GM19351 (cell line): Measurements from ENCODE around the gene KCNQ1.

ENCODE experiments used
- ATAC-seq: cut with Tn5 transposase; IDR thresholded peaks from one replicate; pipeline ENCODE4 v1.9.1; 2021; ENCODE audit warnings: mild to moderate bottlenecking, moderate library complexity; ENCODE audit not compliant: unreplicated experiment

KCNQ1 gene

DNA sequence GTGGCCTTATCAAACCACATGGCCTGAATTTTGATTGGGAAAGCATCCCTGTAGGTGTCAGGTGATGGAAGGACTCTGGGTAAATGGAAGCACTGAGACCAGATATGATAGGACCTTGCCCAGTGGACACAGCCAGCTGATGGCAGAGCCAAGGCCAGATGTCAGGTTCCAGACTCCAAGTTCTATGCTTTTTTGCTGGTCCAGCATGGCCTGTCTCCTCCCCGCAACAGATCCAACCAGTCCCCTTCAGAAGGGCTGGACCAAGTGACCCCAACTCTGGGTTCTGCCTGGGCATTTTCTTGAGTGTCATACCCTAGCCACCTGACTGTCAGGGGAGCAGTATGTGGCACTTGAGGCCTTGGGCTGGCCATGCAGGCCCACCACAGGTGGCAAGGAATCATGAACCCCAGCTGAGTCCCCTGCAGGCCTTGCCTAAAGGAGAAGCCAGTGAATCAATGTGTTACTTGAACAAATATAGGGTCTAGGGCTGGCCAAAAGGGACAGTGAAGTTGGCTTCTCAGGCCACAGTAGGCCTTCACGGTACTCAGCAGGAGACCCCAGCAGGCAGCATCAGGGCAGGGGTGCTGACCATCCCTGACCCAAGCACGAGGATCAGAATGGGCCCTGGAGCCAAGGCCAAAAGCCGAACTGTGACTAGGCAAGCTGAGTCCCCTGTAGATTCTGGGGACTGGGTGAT, 227.9 kb downstream of the KCNQ1 start:
- ATAC-seq = no peak

GRCh38 chr11:2673250-2673610, 228.4 kb downstream of the KCNQ1 start:
- no peak for ATAC-seq

DNA sequence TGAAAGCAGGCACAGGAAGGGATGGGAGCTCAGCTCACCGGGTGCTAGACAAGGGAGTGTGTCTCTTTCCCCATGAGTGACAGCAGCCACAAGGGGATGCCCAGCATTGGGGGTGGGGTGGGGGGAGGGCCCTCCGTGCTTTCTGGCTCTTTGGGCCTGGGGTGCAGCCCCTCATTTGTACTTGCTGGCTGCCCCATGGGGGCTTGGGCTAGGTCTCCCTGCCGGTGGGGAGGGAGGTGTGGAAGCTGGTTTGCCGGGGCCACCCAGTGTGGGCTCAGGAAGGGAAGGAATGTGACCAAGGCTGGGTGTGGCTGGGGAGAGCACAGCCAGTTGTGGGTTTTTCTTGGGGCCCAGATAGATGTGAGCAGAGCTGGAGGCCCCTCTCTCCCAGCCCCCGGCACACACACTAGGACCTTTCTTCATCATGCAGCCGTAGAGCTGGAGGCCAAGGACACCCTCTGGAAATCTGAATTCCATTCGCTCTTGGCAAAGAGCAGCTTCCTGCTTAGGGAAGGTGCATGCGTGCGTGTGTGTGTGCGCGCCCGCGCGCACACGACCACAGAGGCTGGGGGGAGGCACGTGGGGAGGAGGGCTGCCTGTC, 229.2 kb downstream of the KCNQ1 start:
- no peak for ATAC-seq

- no peak for ATAC-seq
These were observed 229.9 kb downstream of the KCNQ1 start for GRCh38 chr11:2674658-2675131.

DNA sequence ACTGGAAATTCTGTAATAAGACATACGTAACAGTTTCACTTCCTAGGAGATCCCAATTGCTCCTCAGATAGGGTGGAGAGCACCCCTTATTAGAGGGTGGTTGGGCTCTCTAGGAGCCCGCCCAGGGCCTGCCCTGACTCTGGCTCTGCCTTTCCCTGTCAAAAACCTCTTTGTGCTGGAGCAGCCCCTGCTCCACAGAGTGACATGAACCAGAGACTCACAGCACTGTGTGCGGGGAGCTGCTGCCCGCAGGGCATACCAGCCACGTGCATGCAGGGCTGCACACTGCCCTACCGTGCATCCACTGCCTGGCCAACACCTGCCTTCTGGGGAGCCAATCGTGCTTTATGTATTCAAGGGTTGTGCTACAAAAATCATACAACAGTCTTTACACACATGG, 230.7 kb downstream of the KCNQ1 start:
- no peak for ATAC-seq

- ATAC-seq = no peak
These were observed 232.3 kb downstream of the KCNQ1 start for GRCh38 chr11:2677127-2677526.

GRCh38 chr11:2678396-2678795, 233.6 kb downstream of the KCNQ1 start:
- no peak for ATAC-seq

DNA sequence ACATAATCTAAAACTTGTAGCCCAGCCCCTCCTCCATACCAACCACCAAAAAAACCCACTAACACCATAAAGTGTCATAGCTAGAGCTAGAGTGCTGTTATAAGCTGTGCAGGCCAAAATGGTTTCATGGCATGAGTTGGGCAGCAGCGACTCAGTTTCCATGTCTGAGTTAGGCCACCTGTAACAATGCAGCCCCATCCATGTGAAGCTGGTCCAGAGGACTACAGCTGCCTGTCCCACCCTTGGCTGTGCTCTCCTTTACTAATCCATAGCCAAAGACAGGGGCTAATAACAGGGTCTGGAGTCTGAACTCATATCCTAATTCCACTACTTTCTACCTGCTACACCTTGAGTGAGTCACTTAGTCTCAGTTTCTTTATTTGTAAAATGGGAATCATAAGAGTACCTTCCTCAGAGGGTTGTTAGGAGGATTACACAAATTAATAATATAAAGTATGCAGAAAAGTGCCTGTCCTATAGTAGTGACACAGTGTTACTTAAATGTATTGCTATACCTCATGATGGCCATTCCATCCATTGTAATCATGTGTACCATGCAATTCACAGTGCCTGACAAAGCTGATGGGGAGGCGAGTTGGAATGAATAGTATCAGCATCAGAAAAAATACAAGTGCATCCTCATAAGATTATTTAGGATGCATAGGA, 234.3 kb downstream of the KCNQ1 start:
- no peak for ATAC-seq

DNA sequence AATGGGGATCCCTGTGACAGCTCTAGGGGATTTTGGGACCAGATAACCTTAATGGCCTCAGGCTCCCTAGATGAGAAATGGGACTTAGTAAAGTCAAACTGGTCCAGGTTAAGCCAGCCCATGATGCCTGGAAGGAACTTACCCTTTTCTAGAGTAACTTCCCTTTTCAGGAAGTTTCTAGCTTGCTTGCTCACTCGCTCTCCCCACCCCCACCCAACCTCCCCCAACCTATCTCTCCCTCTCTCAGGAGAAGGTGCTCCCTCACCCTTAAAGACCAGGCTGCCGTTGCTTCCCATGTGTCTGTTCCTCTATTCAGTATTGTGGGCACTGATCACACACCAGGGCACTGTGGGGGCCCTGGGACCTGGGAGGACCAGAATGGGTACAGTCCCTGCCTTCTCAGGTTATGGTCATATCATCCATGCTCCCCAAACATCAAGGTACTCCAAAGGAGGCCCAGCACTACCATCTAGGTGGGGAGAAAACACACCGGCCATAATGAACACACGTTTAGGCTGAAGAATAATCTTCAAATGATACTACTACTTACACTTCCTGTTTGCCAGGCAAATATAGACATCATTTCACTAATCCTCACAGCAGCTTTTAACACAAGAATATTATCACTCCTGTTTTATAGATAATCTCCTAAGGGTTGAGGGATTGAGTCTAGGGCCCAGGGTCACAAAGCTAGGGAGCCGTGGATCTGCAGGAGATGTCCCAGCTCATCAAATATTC, 236.8 kb downstream of the KCNQ1 start:
- no peak for ATAC-seq

DNA sequence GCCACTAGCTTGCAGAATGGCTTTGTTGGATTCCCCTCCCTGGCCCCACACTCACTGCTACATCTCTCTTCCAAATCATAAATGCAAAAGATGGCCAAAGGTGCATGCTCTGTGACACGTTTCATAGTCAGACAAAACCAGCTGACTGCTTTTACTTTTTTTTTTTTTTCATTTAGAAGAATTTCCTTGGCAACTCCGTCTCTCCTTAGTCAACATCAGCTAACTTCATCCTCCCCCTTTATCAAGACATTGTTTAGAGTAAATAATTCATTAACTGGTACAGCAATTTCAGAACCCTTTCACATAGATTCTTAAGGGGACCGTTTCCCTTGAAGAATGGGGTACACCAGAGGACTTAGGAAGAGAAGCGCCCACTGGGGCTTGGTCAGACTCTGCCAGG, 239.0 kb downstream of the KCNQ1 start:
- no peak for ATAC-seq

- no peak for ATAC-seq
These were observed 239.8 kb downstream of the KCNQ1 start for GRCh38 chr11:2684581-2684980.

DNA sequence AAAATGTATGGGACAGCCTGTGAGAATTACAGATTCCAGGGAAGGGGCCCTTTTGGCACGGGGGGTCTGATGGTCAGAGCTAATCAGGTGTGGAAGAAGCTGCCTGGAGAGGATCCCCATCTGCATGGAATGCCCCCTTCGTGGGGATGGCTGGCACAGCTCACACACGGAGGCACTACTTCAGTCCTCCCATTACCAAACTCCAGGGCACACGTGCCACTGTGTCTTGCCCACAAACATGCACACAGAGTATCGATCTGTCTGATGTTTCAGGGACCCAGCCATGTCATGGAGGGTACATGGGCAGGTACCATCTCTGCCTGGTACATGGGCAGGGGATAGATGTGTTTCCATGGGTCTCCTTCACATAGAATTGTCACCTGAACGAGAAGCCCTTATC, 240.2 kb downstream of the KCNQ1 start:
- no peak for ATAC-seq

DNA sequence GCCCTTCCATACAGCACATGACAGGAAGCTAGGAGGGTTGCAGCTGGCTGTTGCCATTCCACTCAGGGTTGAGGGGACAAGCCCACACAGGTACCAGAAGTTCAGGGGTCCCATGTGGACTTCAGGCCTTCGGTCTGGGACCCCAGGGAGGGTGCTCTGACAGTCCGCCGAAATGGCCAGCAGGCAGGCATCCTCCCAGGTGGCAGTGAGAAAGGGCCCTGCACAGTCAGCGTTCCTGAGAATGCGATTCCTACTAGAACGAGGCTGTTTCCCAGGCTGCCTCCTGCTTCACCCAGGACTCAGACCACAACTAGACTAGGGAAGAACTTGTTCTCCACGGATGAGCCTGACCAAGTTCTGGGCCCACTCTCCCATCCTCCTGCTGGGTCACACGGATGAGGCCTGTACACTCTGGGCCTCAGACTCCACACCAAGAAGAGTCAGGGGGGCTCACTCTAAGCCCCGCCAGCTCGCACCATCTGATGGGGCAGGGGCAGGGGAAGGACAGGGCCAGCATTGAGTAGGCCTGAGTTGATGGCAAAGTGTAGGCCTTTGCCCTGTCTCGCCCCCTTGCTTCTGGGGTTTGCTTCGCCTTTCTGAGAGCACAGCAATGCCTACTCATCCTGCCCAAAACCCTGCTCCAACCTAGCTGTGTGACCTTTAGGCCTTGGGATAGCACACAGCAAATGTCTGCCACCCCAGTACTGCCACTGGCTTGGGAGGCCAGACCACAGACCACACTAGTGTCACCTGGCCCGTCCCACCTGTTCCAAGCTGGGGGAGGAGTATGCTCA, 241.0 kb downstream of the KCNQ1 start:
- ATAC-seq = no peak

DNA sequence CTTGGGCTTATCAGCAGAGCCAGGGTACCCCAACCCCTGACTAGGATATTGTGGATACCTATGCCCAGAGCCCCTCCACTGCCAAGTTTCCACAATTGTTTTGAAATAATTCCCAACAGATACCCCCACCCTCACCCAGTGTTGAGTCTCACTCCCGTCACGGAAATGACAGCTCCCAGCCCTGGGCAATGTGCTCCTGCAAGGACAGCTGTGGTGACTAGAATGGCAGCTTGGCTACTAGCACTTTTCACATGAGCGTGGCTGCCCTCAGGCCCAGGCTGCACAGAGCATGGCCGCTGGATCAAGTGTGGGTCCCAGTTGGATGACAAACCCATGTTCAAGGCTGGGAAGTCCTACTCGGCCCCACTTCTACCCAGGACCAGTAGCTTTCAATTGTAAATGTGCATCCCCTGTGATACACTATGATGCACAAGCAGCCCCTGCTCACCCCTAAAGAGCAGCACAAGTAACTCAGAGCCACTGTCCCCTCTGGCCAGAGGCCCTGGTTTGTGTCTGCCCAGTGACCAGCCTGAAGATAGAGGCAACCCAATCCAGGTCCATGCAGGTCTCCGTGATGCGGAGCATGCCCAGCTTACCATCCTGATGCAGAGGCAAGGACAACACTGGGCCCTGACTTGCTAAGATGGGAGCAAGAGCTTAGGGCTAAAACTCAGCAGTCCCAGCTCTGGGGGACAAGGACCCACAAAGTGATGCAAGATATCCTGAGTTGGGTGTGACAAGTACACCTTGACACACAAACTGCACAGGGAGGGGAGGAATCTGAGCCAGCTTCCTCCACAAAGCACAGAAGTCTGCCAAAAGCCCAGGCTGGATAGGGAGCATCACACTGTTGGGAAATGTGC, 241.8 kb downstream of the KCNQ1 start:
- no peak for ATAC-seq

- ATAC-seq = no peak
These were observed 242.4 kb downstream of the KCNQ1 start for GRCh38 chr11:2687223-2687530.

GRCh38 chr11:2687782-2688191, 243.0 kb downstream of the KCNQ1 start:
- ATAC-seq = no peak

GRCh38 chr11:2688381-2689231, 243.8 kb downstream of the KCNQ1 start:
- no peak for ATAC-seq

GRCh38 chr11:2689651-2690575, 245.1 kb downstream of the KCNQ1 start:
- no peak for ATAC-seq
